Smooth muscle cell (in vitro differentiated cells): Measurements from ENCODE around the gene DLD. TPM values are rescaled to one million over a fixed set of nuclear protein-coding genes. Genes with fewer than 3 reads are reported as not detected.

Experiments used
- DNase-seq: peaks from one replicate; lab custom pipeline; 2025; ENCODE audit not compliant: unreplicated experiment; lab: John Stamatoyannopoulos, UW
- H2AFZ ChIP-seq: fragments of 200-600 bp; sonication (generic); 2 replicates; pipeline ENCODE4 v1.6.0; 2016; ENCODE audit warnings: antibody characterized with exemption, low read depth, mild to moderate bottlenecking
- H3F3A ChIP-seq: fragments of 200-600 bp; sonication (generic); 2 replicates; pipeline ENCODE4 v1.6.0; 2017; ENCODE audit warnings: antibody characterized with exemption, low read depth
- H3K27ac ChIP-seq: fragments of 200-600 bp; sonication (generic); 2 replicates; pipeline ENCODE4 v1.5.1; 2016; ENCODE audit warnings: low read depth, mild to moderate bottlenecking
- H3K27me3 ChIP-seq: fragments of 200-600 bp; sonication (generic); 2 replicates; pipeline ENCODE4 v1.6.1; 2016; ENCODE audit warnings: low read depth, mild to moderate bottlenecking
- H3K36me3 ChIP-seq: fragments of 200-600 bp; sonication (generic); 2 replicates; pipeline ENCODE4 v1.5.1; 2016; ENCODE audit warnings: low read depth
- H3K4me1 ChIP-seq: fragments of 200-600 bp; sonication (generic); 2 replicates; pipeline ENCODE4 v1.5.1; 2016; ENCODE audit warnings: low read depth
- H3K4me2 ChIP-seq: fragments of 200-600 bp; sonication (generic); 2 replicates; pipeline ENCODE4 v1.6.0; 2016; ENCODE audit warnings: mild to moderate bottlenecking
- H3K4me3 ChIP-seq: fragments of 200-600 bp; sonication (generic); 2 replicates; pipeline ENCODE4 v1.5.1; 2016; ENCODE audit warnings: mild to moderate bottlenecking
- H3K79me2 ChIP-seq: fragments of 200-600 bp; sonication (generic); 2 replicates; pipeline ENCODE4 v1.6.0; 2016; ENCODE audit warnings: low read depth, mild to moderate bottlenecking
- H3K9ac ChIP-seq: fragments of 200-600 bp; sonication (generic); 2 replicates; pipeline ENCODE4 v1.6.0; 2016; ENCODE audit warnings: low read depth
- H3K9me3 ChIP-seq: fragments of 200-600 bp; sonication (generic); replicated peaks from 2 replicates; pipeline ENCODE4 v1.5.1; 2016; ENCODE audit warnings: low read depth
- H4K20me1 ChIP-seq: fragments of 200-600 bp; sonication (generic); 2 replicates; pipeline ENCODE4 v1.6.0; 2016; ENCODE audit warnings: low read depth
- CTCF ChIP-seq: fragments of 200-600 bp; sonication (generic); IDR thresholded peaks from 2 replicates; pipeline ENCODE4 v1.5.1; 2017; ENCODE audit warnings: borderline replicate concordance, mild to moderate bottlenecking, antibody characterized with exemption; ENCODE audit not compliant: insufficient read depth, poor library complexity, severe bottlenecking
- WGBS: methylation state at CpG from one replicate; pipeline ENCODE4 v1.1.7; 2016; ENCODE audit warnings: low lambda C conversion rate; 5-methylcytosine and 5-hydroxymethylcytosine counted together
- polyA plus RNA-seq: library from polyadenylated mRNA; unstranded; fragments of >200 nt; fragmentation: Nextera tagmentation; extraction: Ambion mirVana; gene quantifications from 2 replicates; pipeline ENCODE4 v1.2.1, GENCODE V29; 2016
- total RNA-seq: library from RNA; depleted of rRNA; stranded (reverse); fragments of >200 nt; gene quantifications from 2 replicates; pipeline ENCODE4 v1.2.3, GENCODE V29; 2014

DLD gene
- total and polyA plus RNA-seq, 2 experiments from 2014 or later = 71.4 to 165 TPM

DNA sequence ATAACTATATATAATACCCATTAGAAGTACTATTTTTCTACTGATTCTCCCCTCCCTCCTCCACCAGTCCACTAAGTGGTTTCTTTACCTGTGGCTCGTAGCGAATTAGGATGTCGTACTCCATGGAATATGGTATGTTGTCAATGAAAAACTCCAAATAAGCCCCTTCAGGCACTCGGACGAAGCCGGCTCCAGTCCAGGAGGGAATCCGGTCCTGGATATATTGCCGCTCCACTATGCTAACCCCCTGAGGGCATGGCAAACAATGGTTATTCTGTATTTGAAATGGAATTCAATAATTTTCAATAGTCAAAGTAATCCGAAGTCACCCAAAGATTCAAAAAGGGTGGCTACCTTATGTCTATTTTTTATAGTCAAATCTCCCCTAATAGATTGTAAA is 71.8 kb downstream of the DLD start:
- TF ChIP-seq CTCF = no peak
- Histone ChIP-seq H3K4me2 (no peak overlapping the region), H3K9ac (no peak overlapping the region), H3K4me3 (no peak overlapping the region), H3K27ac (no peak overlapping the region), H3K79me2 (peaks cover 5% of the 10 kb centered on the region), H3K27me3 (no peaks in the 10 kb centered on the region), H3K4me1 (peaks cover 3% of the 10 kb centered on the region), H4K20me1 (peaks cover 56% of the 10 kb centered on the region), H2AFZ (no peak overlapping the region), H3F3A (peaks cover 11% of the 10 kb centered on the region), H3K9me3 (no peaks in the 10 kb centered on the region), H3K36me3 (peaks cover 42% of the 10 kb centered on the region)
- DNase-seq = no peak
- 99% methylated on average over 9 of the region's 9 CpGs for WGBS

DNA sequence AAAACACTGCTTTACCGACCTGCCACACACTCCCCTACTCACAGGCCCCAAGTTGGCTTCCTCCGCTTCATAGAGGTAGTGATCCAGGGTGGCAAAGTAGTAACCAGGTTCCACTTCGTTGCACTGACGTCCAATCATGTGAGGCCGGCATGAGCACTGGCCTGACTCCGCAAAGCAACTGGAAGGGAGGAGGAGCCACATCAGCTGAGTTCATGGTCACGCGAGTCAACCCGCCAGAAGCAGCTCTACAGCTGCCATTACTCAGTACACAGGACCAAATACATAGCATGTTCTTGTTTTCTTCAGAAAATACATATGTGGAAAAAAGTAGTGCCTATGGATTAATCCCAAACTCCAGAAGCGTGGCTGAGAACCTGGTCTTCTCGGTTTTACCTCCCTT is 73.5 kb downstream of the DLD start:
- H3K79me2 ChIP-seq = peaks cover 10% of the 10 kb centered on the region
- no peak overlapping the region for H3K9ac ChIP-seq
- H3F3A ChIP-seq = peaks cover 9% of the 10 kb centered on the region
- no peak overlapping the region for H3K4me2 ChIP-seq
- WGBS = 97% methylated on average over 11 of the region's 11 CpGs
- H3K27ac ChIP-seq = no peak overlapping the region
- H3K9me3 ChIP-seq = no peaks in the 10 kb centered on the region
- DNase-seq = no peak
- no peak overlapping the region for H2AFZ ChIP-seq
- H3K36me3 ChIP-seq = peaks cover 35% of the 10 kb centered on the region
- H3K4me1 ChIP-seq = peaks cover 3% of the 10 kb centered on the region
- TF ChIP-seq CTCF = no peak
- H3K27me3 ChIP-seq = no peaks in the 10 kb centered on the region
- no peak overlapping the region for H3K4me3 ChIP-seq
- H4K20me1 ChIP-seq = peaks cover 59% of the 10 kb centered on the region

- no peaks in the 10 kb centered on the region for H3K27me3 ChIP-seq
- peak overlapping the region; percentile 77 for H3K27ac ChIP-seq
- H3K4me3 ChIP-seq = no peak overlapping the region
- WGBS = 68% methylated on average over 4 of the region's 4 CpGs
- DNase-seq = no peak
- no peak for TF ChIP-seq CTCF
- peaks cover 55% of the 10 kb centered on the region for H4K20me1 ChIP-seq
- peaks cover 22% of the 10 kb centered on the region for H3K79me2 ChIP-seq
- H3K9ac ChIP-seq = no peak overlapping the region
- H3K9me3 ChIP-seq = no peaks in the 10 kb centered on the region
- no peak overlapping the region for H2AFZ ChIP-seq
- peaks cover 12% of the 10 kb centered on the region for H3F3A ChIP-seq
- peaks cover 11% of the 10 kb centered on the region for H3K4me1 ChIP-seq
- peaks cover 23% of the 10 kb centered on the region for H3K36me3 ChIP-seq
- H3K4me2 ChIP-seq = no peak overlapping the region
Measured at GRCh38 chr7:107966711-107967110, 75.7 kb downstream of the DLD start.

DNA sequence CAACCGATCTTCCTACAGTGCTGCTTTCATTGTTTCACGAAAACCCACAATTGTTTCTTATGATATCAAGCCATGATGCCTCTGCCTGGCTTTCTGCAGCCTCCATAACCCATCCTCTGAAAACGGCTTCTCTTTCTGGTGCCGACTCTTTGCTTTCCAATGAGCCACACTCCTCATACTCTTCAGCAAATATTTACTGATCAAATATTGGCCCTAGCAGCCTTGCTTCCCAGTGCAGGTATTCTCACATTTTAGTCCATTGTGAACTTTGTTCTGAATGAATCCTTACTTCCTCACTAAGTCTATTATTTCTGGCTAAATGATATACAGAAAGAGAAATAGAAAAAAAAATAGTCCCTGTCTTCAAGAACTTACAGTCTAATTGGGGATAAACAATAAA is 76.4 kb downstream of the DLD start:
- Histone ChIP-seq H3K27me3 (no peaks in the 10 kb centered on the region), H3K4me1 (peaks cover 18% of the 10 kb centered on the region), H3K4me2 (no peak overlapping the region), H3K27ac (peak overlapping the region; percentile 77), H3K9ac (no peak overlapping the region), H3K36me3 (peaks cover 23% of the 10 kb centered on the region), H2AFZ (no peak overlapping the region), H3F3A (peaks cover 19% of the 10 kb centered on the region), H4K20me1 (peaks cover 58% of the 10 kb centered on the region), H3K9me3 (no peaks in the 10 kb centered on the region), H3K4me3 (no peak overlapping the region), H3K79me2 (peaks cover 22% of the 10 kb centered on the region)
- 94% methylated on average over 4 of the region's 4 CpGs for WGBS
- no peak for TF ChIP-seq CTCF
- DNase-seq = no peak
